ENCODE results near the gene MRPL53. TPM values are rescaled to one million over a fixed set of nuclear protein-coding genes. Genes with fewer than 3 reads are reported as not detected.

Gene MRPL53
- total and polyA plus RNA-seq, 2 experiments from 2014 or later, result 18.5 to 71.0 TPM

GRCh38 chr2:74502720-74503505 lies 30.4 kb upstream of the MRPL53 start:
- no peaks in the 10 kb centered on the region for H3K36me3 ChIP-seq (ENCODE audit: low read depth)
- H2AFZ ChIP-seq, result peak overlapping the region; percentile 84
- in situ Hi-C loops (cut with MboI), result loop anchor here (5.0 kb wide), 1 partner anchor 84 kb away; no protein-coding TSS in a partner anchor
- peaks cover 26% of the 10 kb centered on the region for H3K79me2 ChIP-seq (ENCODE audit: insufficient read depth)
- TF ChIP-seq EZH2 (IDR thresholded peaks at IDR 0.05; ENCODE audit: insufficient read depth, poor library complexity, severe bottlenecking), result no peak
- TF ChIP-seq EZH2phosphoT487 (IDR thresholded peaks at IDR 0.05; ENCODE audit: insufficient read depth, low read depth), result no peak
- peak overlapping the region; percentile 76 for H3K4me3 ChIP-seq
- peaks cover 18% of the 10 kb centered on the region for H3F3A ChIP-seq (ENCODE audit: insufficient read depth)
- peaks cover 33% of the 10 kb centered on the region for H3K4me1 ChIP-seq (ENCODE audit: insufficient read depth)
- peak; percentile 93 for DNase-seq
- H3K9me3 ChIP-seq (ENCODE audit: low read depth), result no peaks in the 10 kb centered on the region
- H3K9ac ChIP-seq, result peak overlapping the region; percentile 74
- H3K4me2 ChIP-seq (ENCODE audit: unreplicated experiment), result peak overlapping the region; percentile 92
- H4K20me1 ChIP-seq (ENCODE audit: insufficient read depth), result no peaks in the 10 kb centered on the region
- 2% methylated on average over 24 to 54 of the region's 67 CpGs for WGBS, 2 experiments (ENCODE audit: low coverage in 1 of 2, low lambda C conversion rate in 2 of 2, missing lambda C conversion rate in 2 of 2)
- H3K27me3 ChIP-seq (replicated peaks; ENCODE audit: insufficient read depth), result no peaks in the 10 kb centered on the region
- peak overlapping the region; percentile 56 for H3K27ac ChIP-seq
- no peaks in the 10 kb centered on the region for H3K9me2 ChIP-seq (ENCODE audit: insufficient read depth)

GRCh38 chr2:74502147-74502719 lies 29.8 kb upstream of the MRPL53 start:
- H2AFZ ChIP-seq, result peak overlapping the region; percentile 84
- H4K20me1 ChIP-seq (ENCODE audit: insufficient read depth), result no peaks in the 10 kb centered on the region
- in situ Hi-C loops (cut with MboI), result loop anchor here (5.0 kb wide), 1 partner anchor 85 kb away; no protein-coding TSS in a partner anchor
- H3K4me1 ChIP-seq (ENCODE audit: insufficient read depth), result peaks cover 33% of the 10 kb centered on the region
- peak; percentile 39 for DNase-seq
- peak overlapping the region; percentile 74 for H3K9ac ChIP-seq
- H3F3A ChIP-seq (ENCODE audit: insufficient read depth), result peaks cover 18% of the 10 kb centered on the region
- peak overlapping the region; percentile 92 for H3K4me2 ChIP-seq (ENCODE audit: unreplicated experiment)
- H3K9me3 ChIP-seq (ENCODE audit: low read depth), result no peaks in the 10 kb centered on the region
- H3K27ac ChIP-seq, result no peak overlapping the region
- H3K4me3 ChIP-seq, result peak overlapping the region; percentile 76
- no peaks in the 10 kb centered on the region for H3K9me2 ChIP-seq (ENCODE audit: insufficient read depth)
- no peaks in the 10 kb centered on the region for H3K27me3 ChIP-seq (replicated peaks; ENCODE audit: insufficient read depth)
- H3K79me2 ChIP-seq (ENCODE audit: insufficient read depth), result peaks cover 26% of the 10 kb centered on the region
- H3K36me3 ChIP-seq (ENCODE audit: low read depth), result no peaks in the 10 kb centered on the region
- no peak for TF ChIP-seq EZH2phosphoT487 (IDR thresholded peaks at IDR 0.05; ENCODE audit: insufficient read depth, low read depth)
- TF ChIP-seq EZH2 (IDR thresholded peaks at IDR 0.05; ENCODE audit: insufficient read depth, poor library complexity, severe bottlenecking), result no peak
- 32 to 35% methylated on average over 32 of the region's 32 CpGs for WGBS, 2 experiments (ENCODE audit: low coverage in 1 of 2, low lambda C conversion rate in 2 of 2, missing lambda C conversion rate in 2 of 2)

- H3K79me2 ChIP-seq (ENCODE audit: insufficient read depth), result peaks cover 20% of the 10 kb centered on the region
- TF ChIP-seq EZH2phosphoT487 (IDR thresholded peaks at IDR 0.05; ENCODE audit: insufficient read depth, low read depth) (no peak), EZH2 (IDR thresholded peaks at IDR 0.05; ENCODE audit: insufficient read depth, poor library complexity, severe bottlenecking) (no peak)
- H3K4me3 ChIP-seq, result peak overlapping the region; percentile 76; the same call in 1 of the 2 replicates
- no peaks in the 10 kb centered on the region for H4K20me1 ChIP-seq (ENCODE audit: insufficient read depth)
- H3K27me3 ChIP-seq (replicated peaks; ENCODE audit: insufficient read depth), result no peaks in the 10 kb centered on the region
- WGBS, 2 experiments (ENCODE audit: low coverage in 1 of 2, low lambda C conversion rate in 2 of 2, missing lambda C conversion rate in 2 of 2), result 83 to 84% methylated on average over 18 of the region's 18 CpGs
- in situ Hi-C loops (cut with MboI), result loop anchor here (5.0 kb wide), 1 partner anchor 86 kb away; no protein-coding TSS in a partner anchor
- no peak overlapping the region for H2AFZ ChIP-seq
- no peak for DNase-seq
- peaks cover 13% of the 10 kb centered on the region for H3F3A ChIP-seq (ENCODE audit: insufficient read depth)
- H3K9ac ChIP-seq, result no peak overlapping the region
- H3K27ac ChIP-seq, result no peak overlapping the region
- H3K36me3 ChIP-seq (ENCODE audit: low read depth), result no peaks in the 10 kb centered on the region
- H3K9me2 ChIP-seq (ENCODE audit: insufficient read depth), result no peaks in the 10 kb centered on the region
- H3K4me1 ChIP-seq (ENCODE audit: insufficient read depth), result peaks cover 30% of the 10 kb centered on the region
- H3K9me3 ChIP-seq (ENCODE audit: low read depth), result no peaks in the 10 kb centered on the region
- peak overlapping the region; percentile 92 for H3K4me2 ChIP-seq (ENCODE audit: unreplicated experiment)
Measured at GRCh38 chr2:74501335-74502071, 29.0 kb upstream of the MRPL53 start.

GRCh38 chr2:74500578-74500946 lies 28.1 kb upstream of the MRPL53 start:
- peaks cover 12% of the 10 kb centered on the region for H3F3A ChIP-seq (ENCODE audit: insufficient read depth)
- H2AFZ ChIP-seq, result no peak overlapping the region
- no peak for TF ChIP-seq EZH2phosphoT487 (IDR thresholded peaks at IDR 0.05; ENCODE audit: insufficient read depth, low read depth)
- TF ChIP-seq EZH2 (IDR thresholded peaks at IDR 0.05; ENCODE audit: insufficient read depth, poor library complexity, severe bottlenecking), result no peak
- in situ Hi-C loops (cut with MboI), result loop anchor here (5.0 kb wide), 1 partner anchor 87 kb away; no protein-coding TSS in a partner anchor
- peaks cover 21% of the 10 kb centered on the region for H3K4me1 ChIP-seq (ENCODE audit: insufficient read depth)
- H3K4me3 ChIP-seq, result no peak overlapping the region
- no peaks in the 10 kb centered on the region for H4K20me1 ChIP-seq (ENCODE audit: insufficient read depth)
- peaks cover 10% of the 10 kb centered on the region for H3K79me2 ChIP-seq (ENCODE audit: insufficient read depth)
- no peak overlapping the region for H3K9ac ChIP-seq
- H3K27me3 ChIP-seq (replicated peaks; ENCODE audit: insufficient read depth), result no peaks in the 10 kb centered on the region
- no peaks in the 10 kb centered on the region for H3K9me2 ChIP-seq (ENCODE audit: insufficient read depth)
- H3K9me3 ChIP-seq (ENCODE audit: low read depth), result no peaks in the 10 kb centered on the region
- no peak for DNase-seq
- H3K27ac ChIP-seq, result no peak overlapping the region
- H3K36me3 ChIP-seq (ENCODE audit: low read depth), result no peaks in the 10 kb centered on the region
- no peak overlapping the region for H3K4me2 ChIP-seq (ENCODE audit: unreplicated experiment)

All from GM23248 (cell line).